ENCODE data around the gene ENTPD7. TPM values are rescaled to one million over a fixed set of nuclear protein-coding genes. Genes with fewer than 3 reads are reported as not detected.

Gene ENTPD7
- total and polyA plus RNA-seq, 7 donors = 0.35 to 3.3 (median 1.2) TPM

DNA sequence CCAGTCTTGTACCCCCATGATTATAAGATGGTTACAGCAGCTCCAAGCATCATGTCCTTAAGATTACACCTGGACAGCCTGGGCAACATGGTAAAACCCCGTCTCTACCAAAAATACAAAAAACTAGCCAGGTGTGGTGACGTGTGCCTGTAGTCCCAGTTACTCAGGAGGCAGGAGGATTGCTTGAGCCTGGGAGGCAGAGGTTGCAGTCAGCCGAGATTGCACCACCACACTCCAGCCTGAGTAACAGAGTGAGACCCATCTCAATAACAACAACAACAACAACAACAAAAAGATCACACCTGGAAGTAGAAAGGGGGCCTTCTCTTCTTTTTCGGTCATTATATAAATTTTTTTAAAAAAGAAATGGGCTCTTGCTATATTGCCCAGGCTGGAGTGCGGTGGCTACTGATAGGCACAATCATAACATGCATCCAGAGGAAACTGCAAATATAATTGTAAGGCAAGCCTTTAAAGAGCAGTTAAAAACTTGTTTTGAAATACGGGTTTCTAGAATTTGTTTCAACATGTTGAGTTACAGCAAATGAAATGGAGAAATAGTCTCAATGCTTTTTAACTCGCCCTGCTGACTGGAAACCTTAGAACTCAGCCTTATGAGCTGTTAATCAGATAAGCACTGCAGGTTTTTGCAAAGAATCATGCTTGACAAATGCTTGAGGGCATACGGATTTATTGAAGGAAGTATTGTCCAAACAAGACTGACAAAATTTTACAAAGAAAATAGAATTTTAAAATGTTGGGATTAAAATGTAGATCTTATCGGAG is 4.7 kb upstream of the ENTPD7 start:
- H3K4me3 ChIP-seq = no peak overlapping the region
- no peaks in the 10 kb centered on the region for H3K9me3 ChIP-seq
- TF ChIP-seq, protein P1, sequence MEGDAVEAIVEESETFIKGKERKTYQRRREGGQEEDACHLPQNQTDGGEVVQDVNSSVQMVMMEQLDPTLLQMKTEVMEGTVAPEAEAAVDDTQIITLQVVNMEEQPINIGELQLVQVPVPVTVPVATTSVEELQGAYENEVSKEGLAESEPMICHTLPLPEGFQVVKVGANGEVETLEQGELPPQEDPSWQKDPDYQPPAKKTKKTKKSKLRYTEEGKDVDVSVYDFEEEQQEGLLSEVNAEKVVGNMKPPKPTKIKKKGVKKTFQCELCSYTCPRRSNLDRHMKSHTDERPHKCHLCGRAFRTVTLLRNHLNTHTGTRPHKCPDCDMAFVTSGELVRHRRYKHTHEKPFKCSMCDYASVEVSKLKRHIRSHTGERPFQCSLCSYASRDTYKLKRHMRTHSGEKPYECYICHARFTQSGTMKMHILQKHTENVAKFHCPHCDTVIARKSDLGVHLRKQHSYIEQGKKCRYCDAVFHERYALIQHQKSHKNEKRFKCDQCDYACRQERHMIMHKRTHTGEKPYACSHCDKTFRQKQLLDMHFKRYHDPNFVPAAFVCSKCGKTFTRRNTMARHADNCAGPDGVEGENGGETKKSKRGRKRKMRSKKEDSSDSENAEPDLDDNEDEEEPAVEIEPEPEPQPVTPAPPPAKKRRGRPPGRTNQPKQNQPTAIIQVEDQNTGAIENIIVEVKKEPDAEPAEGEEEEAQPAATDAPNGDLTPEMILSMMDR (IDR thresholded peaks at IDR 0.05) = no peak
- H3K4me1 ChIP-seq = no peaks in the 10 kb centered on the region
- no peaks in the 10 kb centered on the region for H3K27me3 ChIP-seq (ENCODE audit: insufficient read depth in 3 of 3, low read length in 2 of 3)
- no peak for DNase-seq
- intact Hi-C loops (cut with DNase I) = loop anchor here (5.0 kb wide), 1 partner anchor 32 kb away; the partner anchor contains the start of gene SLC25A28 (in 2 of the 2)
- no peak for ATAC-seq
- H3K36me3 ChIP-seq (ENCODE audit: insufficient read depth in 1 of 2, low read depth in 1 of 2) = no peaks in the 10 kb centered on the region
- H3K27ac ChIP-seq = no peak overlapping the region
- 77 to 84% (median 81%) methylated on average over 9 of the region's 9 CpGs for whole genome bisulfite sequencing, 3 donors

DNA sequence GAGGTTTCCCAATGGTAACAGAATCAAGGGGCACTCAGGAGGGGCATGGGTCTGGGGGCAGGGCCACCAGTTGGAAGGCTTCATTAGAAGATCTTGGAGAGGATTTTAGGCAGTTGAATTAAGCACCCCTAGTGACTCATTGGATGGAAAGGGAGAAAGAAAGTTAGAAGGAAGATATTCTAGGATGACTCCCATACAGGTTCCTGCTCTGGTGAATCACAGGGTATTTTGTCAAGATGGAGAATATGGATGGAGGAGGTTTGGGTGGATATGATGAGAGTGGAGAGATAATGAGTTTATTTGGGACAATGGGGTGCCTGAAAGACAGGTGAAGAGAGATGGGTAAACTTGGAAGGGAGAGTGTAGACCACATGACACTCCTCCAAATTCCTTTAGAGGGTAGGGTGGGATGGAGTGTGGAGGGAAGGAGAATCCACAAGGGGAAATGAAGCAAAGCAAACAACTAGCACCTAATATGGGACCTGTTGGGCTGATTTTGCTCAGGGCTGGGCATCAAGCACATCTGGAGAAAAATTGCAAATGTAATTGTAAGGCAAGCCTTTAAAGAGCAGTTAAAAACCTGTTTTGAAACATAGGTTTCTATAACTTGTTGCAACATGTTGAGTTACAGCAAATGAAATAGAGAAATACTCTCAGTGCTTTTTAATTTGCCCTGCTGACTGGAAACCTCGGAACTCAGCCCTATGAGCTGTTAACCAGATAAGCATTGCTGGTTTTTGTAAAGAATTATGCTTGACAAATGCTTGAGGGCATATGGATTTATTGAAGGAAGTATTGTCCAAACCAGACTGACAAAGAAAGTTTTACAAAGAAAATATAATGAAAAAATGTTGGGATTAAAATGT is 2.9 kb upstream of the ENTPD7 start:
- intact Hi-C loops (cut with DNase I) = loop anchor here (5.0 kb wide), 1 partner anchor 34 kb away; the partner anchor contains the start of gene SLC25A28 (in 2 of the 2)
- Histone ChIP-seq H3K36me3 (ENCODE audit: insufficient read depth in 1 of 2, low read depth in 1 of 2) (peaks cover 0 to 3% of the 10 kb centered on the region in 2 donors), H3K4me1 (peaks cover 4% of the 10 kb centered on the region), H3K27ac (no peak overlapping the region), H3K27me3 (ENCODE audit: insufficient read depth in 3 of 3, low read length in 2 of 3) (no peaks in the 10 kb centered on the region), H3K4me3 (no peak overlapping the region), H3K9me3 (no peaks in the 10 kb centered on the region)
- ATAC-seq (no peak), DNase-seq (no peak)
- 0 to 63% (median 0%) methylated on average over 1 of the region's 1 CpG for WGBS, 3 donors
- TF ChIP-seq, protein P1 (IDR thresholded peaks at IDR 0.05) = no peak

DNA sequence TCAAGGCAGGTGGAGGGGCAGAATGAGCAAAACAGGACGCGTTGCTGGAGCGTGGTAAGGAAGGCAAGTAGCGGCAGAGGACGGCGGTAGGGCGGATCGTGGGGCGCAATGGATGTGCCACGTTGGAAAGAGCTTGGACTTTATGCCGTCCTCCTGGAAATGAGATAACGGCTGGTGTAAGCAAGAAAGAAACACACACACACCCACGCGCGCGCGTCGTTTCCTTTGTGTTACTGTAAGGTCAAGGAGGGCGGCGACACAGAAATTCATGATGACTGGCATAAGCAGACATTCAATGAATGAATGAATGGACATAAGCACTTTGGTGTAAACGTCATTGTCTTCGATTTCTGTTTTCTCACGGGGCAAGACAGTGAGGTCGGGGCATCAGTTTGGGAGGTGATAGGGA is 683 bp upstream of the ENTPD7 start:
- 3 to 9% (median 6%) methylated on average over 22 to 24 of the region's 24 CpGs for WGBS, 3 donors
- DNase-seq (peak; percentile 41 to 61), ATAC-seq (no peak)
- H3K36me3 ChIP-seq (ENCODE audit: insufficient read depth in 1 of 2, low read depth in 1 of 2) = peaks cover 3 to 7% of the 10 kb centered on the region in 2 donors
- intact Hi-C loops (cut with DNase I) = loop anchor here (5.0 kb wide), 1 partner anchor 36 kb away; the partner anchor contains the start of gene SLC25A28 (in 2 of the 2)
- no peak overlapping the region for H3K27ac ChIP-seq
- no peaks in the 10 kb centered on the region for H3K27me3 ChIP-seq (ENCODE audit: insufficient read depth in 3 of 3, low read length in 2 of 3)
- no peaks in the 10 kb centered on the region for H3K9me3 ChIP-seq
- peaks cover 4% of the 10 kb centered on the region for H3K4me1 ChIP-seq
- H3K4me3 ChIP-seq = peak overlapping the region; percentile 95
- TF ChIP-seq, protein P1 (IDR thresholded peaks at IDR 0.05) = no peak

DNA sequence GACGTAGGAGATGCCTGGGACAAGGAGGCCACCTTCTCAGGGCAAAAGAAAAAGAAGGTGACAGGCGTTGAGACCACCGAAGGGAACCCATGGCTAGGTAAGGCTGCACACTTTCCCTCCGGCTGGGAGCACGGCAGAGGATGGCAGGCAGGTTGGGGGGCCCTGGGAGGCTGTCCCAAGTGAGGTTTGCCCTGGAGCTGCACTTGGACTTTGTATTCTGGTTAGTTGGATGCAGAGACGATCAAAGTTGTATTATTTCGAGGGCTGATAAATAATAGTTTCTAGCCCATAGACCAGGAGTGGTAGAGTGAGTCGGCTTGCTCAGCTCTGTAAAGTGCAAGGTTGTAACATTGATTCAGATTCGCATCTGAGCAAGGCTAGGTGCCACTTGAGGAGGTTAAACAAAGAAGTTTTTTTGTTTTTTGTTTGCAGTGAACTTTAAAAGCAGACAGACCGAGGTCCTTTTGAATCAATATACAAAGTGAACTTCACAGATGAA is 608 bp downstream of the ENTPD7 start:
- Histone ChIP-seq H3K36me3 (ENCODE audit: insufficient read depth in 1 of 2, low read depth in 1 of 2) (peaks cover 3 to 7% of the 10 kb centered on the region in 2 donors), H3K4me1 (peaks cover 4% of the 10 kb centered on the region), H3K27me3 (ENCODE audit: insufficient read depth in 3 of 3, low read length in 2 of 3) (no peaks in the 10 kb centered on the region), H3K9me3 (no peaks in the 10 kb centered on the region), H3K4me3 (peak overlapping the region; percentile 95), H3K27ac (no peak overlapping the region)
- DNase-seq (no peak), ATAC-seq (no peak)
- intact Hi-C loops (cut with DNase I) = loop anchor here (5.0 kb wide), 1 partner anchor 38 kb away; the partner anchor contains the start of gene SLC25A28 (in 2 of the 2)
- WGBS, 3 donors = 17 to 24% (median 19%) methylated on average over 10 of the region's 10 CpGs
- TF ChIP-seq, protein P1 (IDR thresholded peaks at IDR 0.05) = no peak

All from psoas muscle (tissue), 8 donors.